NOMO-1 treated with DMSO at 0.1 percent for 48 hours (cell line): ENCODE data around the gene NUDT19.
"Not testable (repeated sequence)": the region's sequence is repeated elsewhere in the genome, so short reads cannot be mapped to it uniquely, and the experiment has no call there.

ENCODE experiments used
- DNase-seq: peaks from one replicate; lab custom pipeline; 2025; ENCODE audit not compliant: unreplicated experiment; lab: John Stamatoyannopoulos, UW

Gene NUDT19

DNA sequence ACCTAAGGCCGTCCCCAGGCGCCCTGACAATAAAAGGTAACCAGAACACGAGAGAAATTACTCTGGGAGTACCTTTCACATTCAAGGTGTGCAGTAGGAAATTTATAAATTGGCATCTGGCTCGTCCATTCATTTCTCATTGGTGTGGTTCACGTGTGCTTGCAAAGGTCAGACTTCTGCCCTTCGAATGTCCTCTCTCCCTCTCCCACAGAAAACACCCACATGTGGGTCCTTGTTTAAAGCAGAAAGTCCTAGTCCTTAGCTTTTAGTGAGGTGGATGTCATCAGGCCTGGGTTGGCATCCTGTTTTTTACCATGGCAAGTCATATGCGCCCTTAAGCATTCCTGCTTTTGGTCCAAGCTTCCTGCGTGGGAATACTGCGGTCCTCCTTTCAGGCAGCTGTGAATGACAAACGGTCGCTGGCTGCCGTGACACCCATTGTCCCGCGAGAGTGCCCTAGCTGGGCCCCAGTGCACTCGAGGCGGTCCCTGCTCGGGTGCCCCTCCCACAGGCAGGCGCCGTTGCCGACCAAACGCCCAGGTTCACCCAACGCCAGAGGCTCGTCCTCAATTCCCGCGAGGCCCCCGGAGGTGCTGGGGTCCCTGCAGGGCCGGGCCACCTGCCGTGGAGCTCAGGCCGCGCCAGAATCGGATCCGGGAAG is at the start of gene NUDT19:
NUDT19 (plus strand) TSS at position 531 of the 661 bp plus-strand sequence. CDS start 140 bp downstream, outside the sequence.
- DNase-seq, result peak; percentile 78

DNA sequence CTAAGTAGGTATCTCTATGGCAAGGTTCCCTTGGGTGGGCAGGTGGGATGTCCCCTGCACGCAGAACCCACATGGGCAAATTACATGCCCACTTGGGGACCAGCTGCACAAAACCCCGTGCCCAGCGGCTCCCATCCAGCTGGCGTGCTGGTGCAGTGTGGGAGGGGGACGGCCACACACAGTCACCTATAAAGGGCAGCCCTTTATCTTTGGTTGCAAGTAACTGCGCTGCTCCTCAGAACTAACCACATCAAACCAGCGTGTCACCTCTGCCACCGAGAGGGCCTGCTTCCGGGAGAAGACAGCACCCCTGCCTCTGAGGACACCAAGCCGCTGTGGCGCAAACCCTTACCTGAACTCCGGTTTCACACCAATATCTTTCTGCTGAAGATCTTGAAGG is 48.9 kb upstream of the NUDT19 start:
- DNase-seq, result no peak

DNA sequence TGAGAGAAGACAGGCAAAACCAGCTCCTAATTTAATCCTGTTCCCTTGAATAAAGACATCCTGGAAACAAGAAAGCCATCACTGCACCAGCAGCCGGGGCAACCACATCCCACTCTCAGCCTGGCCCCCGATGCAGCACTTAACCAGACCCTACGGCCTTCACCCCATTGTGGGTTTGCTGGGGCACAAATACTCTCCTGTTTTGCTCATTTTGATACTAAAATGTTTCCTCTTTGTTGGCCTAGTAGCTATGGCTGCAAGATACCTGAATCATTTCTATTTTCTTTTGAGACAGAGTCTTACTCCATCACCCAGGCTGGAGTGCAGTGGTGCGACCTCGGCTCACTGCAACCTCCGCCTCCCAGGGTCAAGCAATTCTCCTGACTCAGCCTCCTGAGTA is 45.1 kb upstream of the NUDT19 start:
- DNase-seq, result no peak

DNA sequence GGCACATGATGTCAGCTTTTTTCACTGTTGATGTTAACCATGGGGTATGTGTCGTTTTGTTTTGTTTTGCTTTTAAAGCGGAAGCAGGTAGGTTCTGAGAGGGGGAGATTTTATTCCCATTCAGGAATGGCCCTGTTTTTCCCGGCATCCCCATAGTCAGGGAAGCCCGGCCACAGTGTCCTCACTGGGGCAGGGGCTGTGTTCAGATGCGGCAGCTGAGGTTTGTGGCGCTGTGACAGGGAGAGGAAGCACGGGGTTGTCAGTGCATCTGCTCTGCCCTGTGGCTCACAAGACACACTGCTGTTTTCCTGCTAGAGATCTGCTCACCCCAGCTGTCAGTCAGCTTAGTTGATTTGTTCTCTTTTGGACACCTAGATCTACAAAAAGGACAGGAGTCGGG is 44.3 kb upstream of the NUDT19 start:
- no peak for DNase-seq

DNA sequence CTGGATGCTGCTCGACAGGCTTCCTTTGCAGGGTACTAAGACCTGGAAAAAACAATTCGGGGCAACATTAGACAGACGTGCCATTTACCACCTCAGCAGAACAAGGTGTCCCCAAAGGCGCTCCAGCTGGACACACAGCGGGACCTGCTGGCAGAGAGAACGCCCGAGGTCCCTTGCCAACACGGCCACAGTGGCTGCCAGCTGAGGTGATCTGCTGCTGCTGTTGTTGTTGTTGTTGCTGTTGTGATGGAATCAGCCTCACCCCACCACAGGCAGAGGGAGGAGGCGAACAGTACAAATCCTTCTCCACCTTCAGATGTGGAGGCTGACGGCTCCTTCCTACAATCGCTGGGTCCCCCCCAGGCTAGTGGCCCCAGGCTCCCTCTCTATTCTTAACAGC is 41.9 kb upstream of the NUDT19 start:
- no peak for DNase-seq

DNA sequence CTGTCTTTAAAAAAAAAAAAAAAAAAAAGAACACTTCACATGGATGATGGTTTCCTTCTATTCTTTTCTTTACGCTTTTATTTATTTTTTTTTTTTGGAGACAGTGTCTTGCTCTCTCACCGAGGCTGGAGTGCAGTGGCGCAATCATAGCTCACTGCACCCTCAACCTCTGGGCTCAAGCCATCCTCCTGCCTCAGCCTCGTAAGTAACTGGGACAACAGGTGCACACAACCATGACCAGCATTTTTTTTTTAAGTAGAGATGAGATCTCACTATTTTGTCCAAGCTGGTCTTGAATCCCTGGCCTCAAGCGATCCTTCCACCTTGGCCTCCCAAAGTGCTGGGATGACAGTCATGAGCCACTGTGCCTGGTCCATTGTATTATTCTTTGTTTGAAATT is 41.0 kb upstream of the NUDT19 start:
- DNase-seq, result no peak

DNA sequence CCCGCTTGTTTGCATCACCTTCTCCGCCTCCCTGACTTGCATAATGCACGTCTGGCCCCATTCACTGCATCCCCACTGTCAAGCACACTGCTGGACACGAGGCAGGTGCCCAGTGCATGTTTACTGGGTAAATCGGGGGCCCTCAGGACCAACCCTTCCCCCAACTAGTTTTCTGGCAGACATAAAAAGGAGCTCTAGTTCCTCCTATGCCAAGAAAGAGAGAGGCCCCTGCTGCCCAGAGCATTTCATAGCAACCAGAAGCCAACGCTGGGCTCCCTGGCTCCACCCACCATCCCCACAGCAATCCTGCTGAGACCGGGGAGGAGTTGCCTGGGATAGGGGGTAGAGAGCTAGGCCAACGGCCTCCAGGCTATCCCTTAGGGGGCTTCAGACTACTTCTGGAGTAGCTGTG is 39.9 kb upstream of the NUDT19 start:
- DNase-seq, result no peak

DNA sequence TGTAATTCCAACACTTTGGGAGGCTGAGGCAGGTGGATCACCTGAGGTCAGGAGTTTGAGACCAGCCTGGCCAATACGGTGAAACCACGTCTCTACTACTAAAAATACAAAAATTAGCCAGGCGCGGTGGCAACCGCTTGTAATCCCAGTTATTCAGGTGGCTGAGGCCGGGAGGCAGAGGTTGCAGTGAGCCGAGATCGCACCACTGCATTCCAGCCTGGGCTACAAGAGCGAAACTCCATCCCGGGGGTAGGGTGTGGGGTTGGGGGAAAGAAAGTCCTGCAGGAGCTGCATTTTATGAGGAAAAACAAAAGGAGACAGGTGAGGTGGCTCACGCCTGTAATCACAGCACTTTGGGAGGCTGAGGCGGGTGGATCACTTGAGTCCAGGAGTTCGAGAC is 39.3 kb upstream of the NUDT19 start:
- DNase-seq, result not testable (repeated sequence)

DNA sequence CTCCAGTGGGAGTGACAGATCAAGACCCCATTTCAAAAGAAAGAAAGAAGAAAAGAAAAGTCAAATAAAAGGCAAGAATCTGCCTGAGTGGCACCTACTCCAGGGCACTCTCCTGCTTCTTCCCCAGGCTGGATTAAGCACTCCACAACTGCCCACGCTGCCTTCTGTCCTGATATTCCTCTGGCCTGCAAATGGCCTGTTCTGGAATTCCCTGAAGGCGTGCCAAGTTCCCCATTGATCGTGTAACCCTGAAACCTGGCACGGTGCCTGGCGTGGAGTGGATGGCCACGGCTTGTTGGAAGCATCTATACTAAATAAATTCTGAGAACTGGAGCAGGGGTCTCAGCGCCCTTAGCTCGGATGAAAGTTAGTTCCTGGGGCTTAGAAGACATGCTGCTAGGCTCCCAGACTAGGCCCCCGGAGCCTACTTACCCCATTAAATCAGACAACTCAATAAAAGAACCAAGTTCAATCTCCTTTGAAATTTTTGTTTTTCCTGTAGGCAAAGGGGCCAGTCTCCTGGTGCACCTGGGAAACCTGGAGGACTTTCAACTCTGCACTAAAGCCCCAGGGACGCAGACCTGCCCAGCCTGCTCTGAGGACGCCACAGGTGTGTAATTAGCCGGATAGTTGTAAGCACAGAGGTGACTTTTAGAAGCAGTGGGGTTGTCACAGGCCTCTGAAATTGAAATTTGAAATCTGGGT is 38.6 kb upstream of the NUDT19 start:
- DNase-seq, result no peak

DNA sequence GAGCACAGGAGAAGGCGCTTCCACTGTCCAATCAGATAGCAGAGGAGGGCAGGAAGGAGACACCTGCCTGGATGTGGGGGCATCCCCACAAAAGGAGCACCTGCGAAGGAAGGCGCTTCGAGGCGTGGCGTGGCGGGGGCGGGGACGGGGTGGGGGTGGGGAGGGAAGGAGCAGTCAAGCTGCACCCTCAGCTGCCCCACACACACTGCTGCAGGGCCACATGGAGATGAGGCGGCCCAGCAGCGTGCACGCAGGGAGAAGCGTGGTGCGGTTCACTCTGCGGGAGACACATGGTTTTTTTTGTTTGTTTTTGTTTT is 38.1 kb upstream of the NUDT19 start:
- DNase-seq, result no peak

DNA sequence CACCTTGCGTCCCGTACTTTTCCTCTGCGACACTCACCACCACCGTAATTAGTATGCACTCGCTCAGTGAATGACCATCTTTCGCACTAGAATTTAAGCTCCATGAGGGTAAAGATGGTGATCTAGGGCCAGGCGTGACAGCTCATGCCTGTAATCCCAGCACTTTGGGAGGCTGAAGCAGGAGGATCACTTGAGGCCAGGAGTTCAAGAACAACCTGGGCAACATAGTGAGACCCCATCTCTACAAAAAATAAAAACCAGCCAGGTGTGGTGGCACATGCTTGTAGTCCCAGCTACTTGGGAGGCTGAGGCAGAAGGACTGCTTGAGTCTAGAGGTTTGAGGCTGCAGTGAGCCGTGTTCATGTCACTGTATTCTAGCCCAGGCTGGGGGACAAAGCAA is 35.2 kb upstream of the NUDT19 start:
- DNase-seq, result not testable (repeated sequence)

DNA sequence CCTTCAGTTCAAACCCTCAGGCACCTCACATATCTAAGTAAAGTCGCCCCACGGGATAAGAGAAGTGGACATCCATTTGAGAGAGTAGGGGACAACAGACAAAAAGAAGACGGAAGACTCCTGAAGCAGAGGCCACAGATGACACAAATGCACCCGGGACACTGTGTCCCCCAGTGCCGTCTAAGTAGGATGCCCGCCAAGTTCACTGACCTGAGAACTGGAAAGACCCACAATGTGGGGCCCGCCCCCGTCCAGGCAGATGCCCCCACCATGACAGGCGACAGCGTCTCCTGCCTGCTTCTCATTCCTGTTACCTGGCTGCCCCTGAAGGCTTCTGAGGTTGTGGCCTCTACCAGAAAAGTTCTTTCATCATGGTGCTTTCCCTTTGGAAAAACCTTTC is 33.5 kb upstream of the NUDT19 start:
- no peak for DNase-seq

DNA sequence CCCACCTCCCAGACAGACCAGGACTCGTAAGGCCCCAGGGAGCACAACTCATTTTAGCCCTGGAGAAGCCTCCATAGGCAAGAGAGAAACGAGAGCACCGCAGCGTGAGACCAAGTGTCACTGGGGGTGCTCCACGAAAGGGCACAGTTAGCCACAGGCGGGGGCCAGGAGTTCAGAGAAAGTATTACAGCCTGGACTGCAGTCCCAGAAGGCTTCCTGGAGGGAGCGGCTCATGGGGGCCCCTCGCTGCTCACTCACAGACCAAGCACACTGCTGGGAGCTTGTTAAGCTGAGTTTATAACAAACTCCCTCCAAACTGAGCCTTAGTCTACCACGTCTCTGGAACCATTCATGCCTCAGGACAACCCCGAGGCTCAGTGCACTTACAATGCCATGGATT is 33.1 kb upstream of the NUDT19 start:
- no peak for DNase-seq

DNA sequence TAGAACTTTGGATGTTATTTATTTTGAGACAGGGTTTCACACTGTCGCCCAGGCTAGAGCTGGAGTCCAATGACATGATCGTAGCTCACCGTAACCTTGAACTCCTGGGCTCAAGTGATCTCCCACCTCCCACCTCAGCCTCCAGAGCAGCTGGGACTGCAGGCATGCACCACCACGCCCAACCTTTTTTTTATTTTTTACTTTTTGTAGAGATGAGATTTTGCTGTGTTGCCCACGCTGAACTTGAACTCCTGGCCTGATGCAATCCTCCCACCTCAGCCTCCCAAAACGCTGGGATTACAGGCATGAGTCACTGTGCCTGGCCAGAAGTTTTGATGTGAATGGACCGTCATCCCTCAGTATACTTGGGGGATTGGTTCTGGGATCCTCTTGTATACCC is 30.3 kb upstream of the NUDT19 start:
- no peak for DNase-seq

DNA sequence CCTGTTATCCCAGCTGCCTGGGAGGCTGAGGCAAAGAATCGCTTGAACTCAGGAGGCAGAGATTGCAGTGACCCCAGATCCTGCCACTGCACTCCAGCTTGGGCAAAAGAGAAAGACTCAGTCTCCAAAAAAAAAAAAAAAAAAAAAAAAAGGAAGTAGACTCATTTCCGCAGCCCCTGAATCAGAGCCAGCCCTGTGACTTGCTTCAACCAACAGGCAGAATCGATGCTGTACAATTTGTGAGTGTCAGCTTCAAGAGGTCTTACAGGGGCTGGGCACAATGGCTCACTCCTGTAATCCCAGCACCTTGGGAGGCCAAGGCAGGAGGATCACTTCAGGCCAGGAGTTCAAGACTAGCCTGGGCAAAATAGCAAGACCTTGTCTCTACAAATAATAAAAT is 29.4 kb upstream of the NUDT19 start:
- DNase-seq, result peak; percentile 44

DNA sequence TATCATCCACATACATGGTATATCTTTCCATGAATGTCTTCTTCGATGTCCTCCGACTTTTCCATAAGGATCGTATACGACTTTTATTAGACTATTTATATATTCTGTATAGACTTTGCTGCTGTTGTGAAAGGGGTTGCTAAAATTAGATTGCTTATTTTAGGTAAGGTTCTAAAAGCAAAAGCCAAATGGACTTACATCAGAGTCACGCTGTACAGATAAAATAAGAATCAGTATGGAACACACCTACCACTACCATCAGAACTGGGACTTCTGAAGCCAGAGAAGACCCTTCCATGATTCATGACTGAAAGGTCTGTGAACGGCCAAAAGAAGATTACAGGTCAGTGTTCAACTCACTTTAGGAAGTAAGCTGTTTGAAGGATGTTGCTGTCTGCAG is 25.5 kb upstream of the NUDT19 start:
- no peak for DNase-seq

DNA sequence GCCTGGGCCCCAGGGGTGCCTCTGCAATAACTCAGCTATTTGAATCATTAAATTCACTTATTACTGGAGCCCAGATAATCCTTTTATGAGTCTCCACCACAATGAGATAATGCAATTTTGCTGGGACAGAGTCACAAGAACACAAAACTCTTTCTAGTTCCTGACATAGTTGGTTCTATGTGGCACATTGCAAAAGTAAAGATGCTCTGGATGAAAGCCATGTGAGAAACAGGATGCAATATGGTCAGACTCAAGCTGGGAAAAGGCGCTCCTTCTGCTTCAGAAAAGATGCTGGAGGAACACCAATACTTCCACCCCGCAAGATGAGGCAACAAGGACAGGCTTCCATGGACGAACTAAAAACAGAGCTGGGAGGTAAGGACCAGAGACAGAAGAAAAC is 22.3 kb upstream of the NUDT19 start:
- no peak for DNase-seq

DNA sequence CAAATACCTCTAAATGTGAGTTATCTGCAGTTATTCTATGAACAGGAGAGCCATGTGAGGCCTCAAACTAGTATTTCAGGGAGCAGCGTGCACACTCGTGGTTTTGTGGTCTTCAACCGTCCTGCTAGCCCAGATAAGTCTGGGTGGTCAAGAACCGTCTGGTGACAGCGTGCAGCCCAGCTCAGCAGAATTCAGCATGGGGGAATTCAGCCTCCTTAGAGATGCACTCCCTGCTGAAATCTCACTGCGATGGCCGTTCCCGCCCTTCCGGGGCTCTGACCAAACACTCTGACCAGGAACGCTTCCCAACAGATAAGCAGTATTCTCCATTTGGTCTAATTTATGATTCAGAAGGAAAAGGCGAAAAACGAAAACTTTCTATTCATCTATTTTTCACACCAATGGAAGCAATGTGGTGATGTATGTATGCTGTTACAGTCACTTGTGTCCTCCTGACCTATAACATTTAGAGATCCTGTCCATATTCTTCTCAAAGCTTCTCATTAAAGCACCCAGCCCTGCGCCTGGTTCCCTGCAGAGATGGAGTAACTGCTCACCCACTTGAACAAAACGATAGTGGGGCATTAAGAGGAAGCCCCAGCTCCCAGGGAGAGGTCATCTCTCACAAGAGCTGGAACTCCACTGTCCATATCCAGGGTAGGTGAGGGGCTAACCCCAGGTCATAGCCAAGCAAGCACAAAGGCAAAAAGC is 19.6 kb upstream of the NUDT19 start:
- DNase-seq, result no peak

DNA sequence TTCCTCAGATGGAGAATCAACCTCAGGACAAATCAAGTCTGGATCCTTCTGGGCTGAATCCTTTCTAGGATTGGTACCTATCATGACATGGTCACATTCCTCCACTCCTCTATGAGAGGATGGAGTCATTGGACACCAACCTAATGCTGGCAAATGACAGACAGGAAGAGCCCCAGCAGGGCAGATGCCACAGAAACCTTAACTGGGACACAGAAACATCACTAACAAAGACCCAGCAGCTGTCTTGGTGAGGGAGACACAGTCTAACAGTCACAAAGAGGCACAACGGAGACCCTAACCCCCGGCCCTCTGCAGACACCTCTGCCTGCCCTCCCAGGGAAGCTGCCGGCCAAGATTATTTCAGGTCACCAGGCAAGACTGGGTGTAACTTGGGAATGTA is 18.8 kb upstream of the NUDT19 start:
- DNase-seq, result no peak

DNA sequence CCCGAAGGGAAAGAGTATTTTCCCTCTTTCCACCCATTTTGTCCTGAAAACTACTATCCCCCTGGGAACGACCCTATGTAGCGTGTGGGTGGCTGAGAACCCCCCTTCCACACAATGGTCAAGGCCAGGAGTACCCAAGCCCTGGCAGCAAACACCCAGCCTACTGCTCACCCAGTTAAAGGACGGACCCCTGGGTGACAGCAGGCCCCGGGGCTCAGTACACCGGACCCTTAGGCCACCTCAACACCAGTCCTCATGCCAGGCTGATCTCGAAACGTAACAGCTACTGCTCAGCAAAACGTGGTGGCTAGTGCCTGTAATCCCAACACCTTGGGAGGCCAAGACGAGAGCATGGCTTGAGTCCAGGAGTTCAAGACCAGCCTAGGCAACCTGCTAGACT is 18.0 kb upstream of the NUDT19 start:
- DNase-seq, result no peak

DNA sequence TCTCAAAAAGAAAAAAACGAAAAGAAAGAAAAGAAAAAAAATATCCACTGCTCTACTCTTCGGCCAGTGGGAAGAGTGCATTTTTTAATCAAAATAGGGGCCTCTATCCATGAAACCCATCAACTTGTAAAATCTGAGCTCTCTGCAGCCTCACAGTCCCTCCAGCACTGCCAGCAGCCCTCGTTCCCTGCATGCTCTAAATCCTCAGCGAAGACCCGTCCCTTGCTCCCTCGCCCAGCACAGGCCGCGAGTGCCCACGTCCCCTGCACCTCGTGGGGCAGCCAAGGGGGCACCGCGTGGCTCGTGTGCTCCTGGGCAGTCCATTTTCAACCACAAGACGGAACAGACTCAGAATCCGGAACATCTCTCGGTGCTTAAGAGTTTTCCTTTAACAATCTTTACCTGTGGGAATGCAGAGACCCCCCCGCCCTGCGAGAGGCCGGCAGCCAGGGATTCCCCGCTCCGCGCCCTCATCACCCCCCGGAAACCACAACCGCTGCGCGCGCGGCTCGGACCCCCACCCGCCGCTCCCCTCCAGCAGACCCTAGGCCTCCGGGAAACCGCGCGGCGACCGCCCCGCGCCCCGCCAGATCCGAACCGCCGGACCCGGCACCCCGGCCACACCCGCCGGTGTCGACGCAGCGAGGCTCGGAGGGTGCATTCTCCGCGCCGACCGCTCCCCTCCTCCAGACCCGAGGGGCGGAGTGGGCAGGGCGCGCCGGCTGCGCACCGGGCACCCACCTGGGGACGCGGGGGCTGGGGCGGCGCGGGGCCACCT is 17.3 kb upstream of the NUDT19 start:
- DNase-seq, result no peak
